ENCODE results near the gene STAT1. TPM values are rescaled to one million over a fixed set of nuclear protein-coding genes. Genes with fewer than 3 reads are reported as not detected.
A peak's percentile ranks its signal among the peaks of the same experiment; 100 is the strongest.

Gene STAT1
- total RNA-seq: 10 to 100 TPM; 56.6 to 57.8 TPM
- polyA plus RNA-seq (2013, experiment 1 of 2): 204 TPM
- 148 TPM for polyA plus RNA-seq (2013, experiment 2 of 2)
- 134 to 4,849 (median 608) reads per million in 172 experiments for total RNA-seq

GRCh38 chr2:191013932-191014652 lies at the start of gene STAT1:
TSS of gene STAT1 (minus strand) at chr2:191014171. CDS start at chr2:191010003, 4,168 bp downstream.
- H3K36me3 ChIP-seq (ENCODE audit: insufficient read depth, low read length): peaks cover 16% of the 10 kb centered on the region
- ATAC-seq (ENCODE audit: poor library complexity) (peak; percentile 84), DNase-seq (peak; percentile 89 to 99 (median 96))
- TF ChIP-seq CTCF (IDR thresholded peaks at IDR 0.05): no peak
- peak within 1 kb of the TSS; percentile 75 for H3K4me3 ChIP-seq (ENCODE audit: low read length)
- H3K9me3 ChIP-seq (ENCODE audit: control insufficient read depth in 1 of 2, insufficient read depth in 1 of 2, low read length in 2 of 2): no peaks in the 10 kb centered on the region
- peaks cover 43% of the 10 kb centered on the region for H3K4me1 Mint-ChIP-seq (ENCODE audit: low read depth)
- intact Hi-C loops (cut with DNase I, micrococcal nuclease): loop anchor here (1.0 to 10.0 kb wide), 5 partner anchors 8 to 1229 kb away; partner anchors contain the start of genes GLS (in 1 of the 2), ORMDL1 (in 1 of the 2) and PMS1 (in 1 of the 2)
- H3K27me3 Mint-ChIP-seq: no peaks in the 10 kb centered on the region
- ChIA-PET POLR2A (interaction anchor here (0.6 to 5.7 kb wide), 20 partner anchors 12 to 666 kb away, joined by 3 to 164 read pairs (median 4); partner anchors contain the start of genes GLS, NABP1 and STAT4), CTCF (interaction anchor here (1.2 to 1.8 kb wide), 3 partner anchors 15 to 24 kb away, joined by 3 to 5 read pairs (median 3); no protein-coding TSS in a partner anchor)
- peaks cover 54% of the 10 kb centered on the region for H3K4me1 ChIP-seq (ENCODE audit: insufficient read depth, low read length)
- H3K9me3 Mint-ChIP-seq: no peaks in the 10 kb centered on the region
- H3K27ac Mint-ChIP-seq: no peak within 1 kb of the TSS
- H3K27me3 ChIP-seq (ENCODE audit: control insufficient read depth in 1 of 2, insufficient read depth in 2 of 2, low read length in 2 of 2): no peaks in the 10 kb centered on the region
- peaks cover 24% of the 10 kb centered on the region for H3K36me3 Mint-ChIP-seq (ENCODE audit: low read depth)
- peak within 1 kb of the TSS; percentile 89 to 91 for H3K27ac ChIP-seq (ENCODE audit: low read depth in 1 of 2, low read length in 2 of 2)
- no peak within 1 kb of the TSS for H3K4me3 Mint-ChIP-seq

- peak overlapping the region; percentile 67 for H3K27ac Mint-ChIP-seq
- intact Hi-C loops (cut with DNase I, micrococcal nuclease): loop anchor here in 1 of 2 experiments (10.0 kb wide), 1 partner anchor 51 kb away; no protein-coding TSS in a partner anchor
- TF ChIP-seq CTCF (IDR thresholded peaks at IDR 0.05): no peak
- Histone ChIP-seq H3K36me3 (ENCODE audit: insufficient read depth, low read length) (peaks cover 35% of the 10 kb centered on the region), H3K27ac (ENCODE audit: low read depth in 1 of 2, low read length in 2 of 2) (peak overlapping the region in 1 of 2 donors; percentile 4), H3K27me3 (ENCODE audit: control insufficient read depth in 1 of 2, insufficient read depth in 2 of 2, low read length in 2 of 2) (no peaks in the 10 kb centered on the region), H3K4me1 (ENCODE audit: insufficient read depth, low read length) (peaks cover 30% of the 10 kb centered on the region), H3K4me3 (ENCODE audit: low read length) (no peak overlapping the region), H3K9me3 (ENCODE audit: control insufficient read depth in 1 of 2, insufficient read depth in 1 of 2, low read length in 2 of 2) (no peaks in the 10 kb centered on the region)
- no peaks in the 10 kb centered on the region for H3K9me3 Mint-ChIP-seq
- H3K36me3 Mint-ChIP-seq (ENCODE audit: low read depth): peaks cover 54% of the 10 kb centered on the region
- peaks cover 77% of the 10 kb centered on the region for H3K4me1 Mint-ChIP-seq (ENCODE audit: low read depth)
- ChIA-PET CTCF (interaction anchor here (2.3 to 3.1 kb wide), 2 partner anchors 12 to 92 kb away, joined by 7 to 18 read pairs; no protein-coding TSS in a partner anchor), POLR2A (interaction anchor here (2.0 kb wide), 1 partner anchor 11 kb away, joined by 7 read pairs; no protein-coding TSS in a partner anchor)
- H3K27me3 Mint-ChIP-seq: no peaks in the 10 kb centered on the region
- peak overlapping the region; percentile 40 for H3K4me3 Mint-ChIP-seq
- no peak for ATAC-seq (ENCODE audit: poor library complexity)
- DNase-seq: no peak
Observed at GRCh38 chr2:191063584-191063983, 49.6 kb upstream of the STAT1 start.

- H3K9me3 Mint-ChIP-seq: no peaks in the 10 kb centered on the region
- Histone ChIP-seq H3K36me3 (ENCODE audit: insufficient read depth, low read length) (peaks cover 40% of the 10 kb centered on the region), H3K27me3 (ENCODE audit: control insufficient read depth in 1 of 2, insufficient read depth in 2 of 2, low read length in 2 of 2) (no peaks in the 10 kb centered on the region), H3K9me3 (ENCODE audit: control insufficient read depth in 1 of 2, insufficient read depth in 1 of 2, low read length in 2 of 2) (no peaks in the 10 kb centered on the region), H3K27ac (ENCODE audit: low read depth in 1 of 2, low read length in 2 of 2) (peak overlapping the region; percentile 50 to 59), H3K4me3 (ENCODE audit: low read length) (peak overlapping the region; percentile 0), H3K4me1 (ENCODE audit: insufficient read depth, low read length) (peaks cover 40% of the 10 kb centered on the region)
- peak overlapping the region; percentile 8 for H3K4me3 Mint-ChIP-seq
- no peak for TF ChIP-seq CTCF (IDR thresholded peaks at IDR 0.05)
- ChIA-PET CTCF (interaction anchor here (0.7 to 3.1 kb wide), 2 partner anchors 10 to 38 kb away, joined by 3 to 18 read pairs; no protein-coding TSS in a partner anchor), POLR2A (interaction anchor here (0.7 to 2.6 kb wide), 8 partner anchors 9 to 616 kb away, joined by 3 to 33 read pairs (median 7); partner anchors contain the start of gene STAT4)
- ATAC-seq (ENCODE audit: poor library complexity) (peak; percentile 83), DNase-seq (peak in 9 of 14 experiments; percentile 10 to 80 (median 19))
- H3K27ac Mint-ChIP-seq: peak overlapping the region; percentile 90
- intact Hi-C loops (cut with DNase I, micrococcal nuclease): loop anchor here in 1 of 2 experiments (10.0 kb wide), 1 partner anchor 53 kb away; no protein-coding TSS in a partner anchor
- peaks cover 52% of the 10 kb centered on the region for H3K36me3 Mint-ChIP-seq (ENCODE audit: low read depth)
- H3K27me3 Mint-ChIP-seq: no peaks in the 10 kb centered on the region
- peaks cover 73% of the 10 kb centered on the region for H3K4me1 Mint-ChIP-seq (ENCODE audit: low read depth)
Observed at GRCh38 chr2:191061381-191061980, 47.5 kb upstream of the STAT1 start.

All from CD4-positive, alpha-beta T cell (primary cell).